HepG2 (cell line): Measurements from ENCODE around the gene ATRAID.

Experiments used
- MAZ ChIP-seq, 2 experiments: sonication (generic) in 1 of 2; formaldehyde crosslinking in 1 of 2; IDR thresholded peaks; 2 replicates each; pipeline versions ENCODE4 v1.5.0 to v1.6.1; 2012 to 2020; ENCODE audit warnings: low read depth in 2 of 2, mild to moderate bottlenecking in 2 of 2, borderline replicate concordance in 1 of 2, improper control_type of control experiment in 1 of 2, low read length in 1 of 2, missing genetic modification reagents in 1 of 2, moderate library complexity in 1 of 2
- NR2F6 ChIP-seq, 2 experiments: IDR thresholded peaks; 2 replicates each; pipeline ENCODE4 v1.6.1; 2016; ENCODE audit warnings: antibody characterized with exemption in 1 of 2, mild to moderate bottlenecking in 1 of 2
- ZBTB7A ChIP-seq: sonication (generic); formaldehyde crosslinking; IDR thresholded peaks from 2 replicates; pipeline ENCODE4 v1.8.0; 2022; ENCODE audit warnings: mild to moderate bottlenecking, missing genetic modification reagents

- peak; percentile 70; the same call in 1 of the 2 replicates for TF ChIP-seq ZBTB7A (CRISPR knock-in tag)
- no peak for TF ChIP-seq MAZ (IDR thresholded peaks at IDR 0.05; ENCODE audit: borderline replicate concordance, low read depth, low read length)
- TF ChIP-seq MAZ (CRISPR knock-in tag; IDR thresholded peaks at IDR 0.05; ENCODE audit: low read depth) = peak; percentile 52; the same call in 1 of the 2 replicates
- TF ChIP-seq NR2F6 (IDR thresholded peaks at IDR 0.05) = no peak
- TF ChIP-seq NR2F6 (CRISPR knock-in tag; IDR thresholded peaks at IDR 0.05) = 0 out of 2 replicates have a peak, but pooled peaks have one; percentile 11
These were observed 5.6 kb downstream of the ATRAID start, which contains the start of gene CAD for GRCh38 chr2:27217173-27218121.
